GM18861 (cell line): ENCODE results near the gene GPATCH3.

Source experiments
- ATAC-seq: cut with Tn5 transposase; IDR thresholded peaks from one replicate; pipeline ENCODE4 v1.9.1; 2021; ENCODE audit not compliant: unreplicated experiment

Gene GPATCH3

GRCh38 chr1:26864610-26865480 is 35.4 kb downstream of the GPATCH3 start:
- ATAC-seq: peak; percentile 93

GRCh38 chr1:26863685-26864077 is 36.6 kb downstream of the GPATCH3 start:
- no peak for ATAC-seq

GRCh38 chr1:26862781-26863684 is 37.2 kb downstream of the GPATCH3 start, which contains the start of gene SFN:
SFN (plus strand) TSS chr1:26863149; CDS start chr1:26863213, 64 bp downstream.
- ATAC-seq: no peak

- ATAC-seq: no peak
These were observed 38.3 kb downstream of the GPATCH3 start for GRCh38 chr1:26861889-26862378.

GRCh38 chr1:26861286-26861701 is 39.0 kb downstream of the GPATCH3 start:
- ATAC-seq: no peak

GRCh38 chr1:26858891-26859640 is 41.2 kb downstream of the GPATCH3 start:
- no peak for ATAC-seq

GRCh38 chr1:26858160-26858559 is 42.1 kb downstream of the GPATCH3 start:
- ATAC-seq: no peak

GRCh38 chr1:26857473-26858060 is 42.7 kb downstream of the GPATCH3 start:
- no peak for ATAC-seq

GRCh38 chr1:26856604-26857469 is 43.4 kb downstream of the GPATCH3 start:
- no peak for ATAC-seq

GRCh38 chr1:26856181-26856580 is 44.1 kb downstream of the GPATCH3 start:
- no peak for ATAC-seq

- no peak for ATAC-seq
These were observed 44.6 kb downstream of the GPATCH3 start for GRCh38 chr1:26855636-26856035.

GRCh38 chr1:26854906-26855305 is 45.4 kb downstream of the GPATCH3 start:
- no peak for ATAC-seq

- ATAC-seq: no peak
These were observed 46.7 kb downstream of the GPATCH3 start for GRCh38 chr1:26853600-26853999.

- ATAC-seq: no peak
These were observed 47.1 kb downstream of the GPATCH3 start for GRCh38 chr1:26853156-26853555.

GRCh38 chr1:26852701-26853100 is 47.6 kb downstream of the GPATCH3 start:
- no peak for ATAC-seq

- ATAC-seq: no peak
These were observed 49.1 kb downstream of the GPATCH3 start for GRCh38 chr1:26851106-26851684.

GRCh38 chr1:26848941-26849774 is 51.1 kb downstream of the GPATCH3 start:
- ATAC-seq: no peak

GRCh38 chr1:26848499-26848898 is 51.8 kb downstream of the GPATCH3 start:
- no peak for ATAC-seq
